ENCODE results near the gene TMEM220. TPM values are rescaled to one million over a fixed set of nuclear protein-coding genes. Genes with fewer than 3 reads are reported as not detected.

Gene TMEM220
- total and polyA plus RNA-seq, 9 of the 15 experiments (the other 6 are each of a cell fraction or from before 2014, with no cell fraction given) = not detected

- no peak for TF ChIP-seq TCF15 (CRISPR knock-in tag; IDR thresholded peaks at IDR 0.05)
- no peak for TF ChIP-seq ZBED1 (IDR thresholded peaks at IDR 0.05)
These were observed 26.4 kb upstream of the TMEM220 start (continued) for GRCh38 chr17:10756185-10756584.

GRCh38 chr17:10755592-10756127 lies 25.8 kb upstream of the TMEM220 start:
- no TSS peak for BruUV-seq (replicated peaks)
- no peak overlapping the region for H3K27ac ChIP-seq (ENCODE audit: extremely low read depth, low read depth, low read length)
- no peak overlapping the region for H3K9ac ChIP-seq (ENCODE audit: insufficient read depth in 1 of 2, low read depth in 2 of 2, low read length in 2 of 2)
- no peaks in the 10 kb centered on the region for H3K9me3 ChIP-seq (replicated peaks; ENCODE audit: control insufficient read depth, insufficient read depth, low read depth, low read length)
- H3K9me1 ChIP-seq (ENCODE audit: control insufficient read depth, insufficient read depth, low read length) = no peaks in the 10 kb centered on the region
- peaks cover 3 to 18% of the 10 kb centered on the region in 2 experiments; a peak in 3 of 5 replicates for H3K27me3 ChIP-seq (ENCODE audit: control insufficient read depth in 2 of 2, insufficient read depth in 2 of 2, low read length in 2 of 2)
- H4K20me1 ChIP-seq (replicated peaks; ENCODE audit: control insufficient read depth, insufficient read depth, low read length) = peaks cover 6% of the 10 kb centered on the region; the same call in 1 of the 2 replicates
- ATAC-seq = no peak
- FAIRE-seq = no peak
- H3K4me1 ChIP-seq (replicated peaks in 1 of 2; ENCODE audit: control insufficient read depth in 2 of 2, insufficient read depth in 2 of 2, low read length in 2 of 2) = no peaks in the 10 kb centered on the region
- no peak for DNase-seq (ENCODE audit: extremely low read depth in 1 of 4, low spot score in 3 of 4)
- intact Hi-C loops (cut with micrococcal nuclease) (no loop called here), in situ Hi-C loops (cut with MboI) (no loop called here)
- no peaks in the 10 kb centered on the region for H3K79me2 ChIP-seq (ENCODE audit: control insufficient read depth, insufficient read depth, low read length)
- ChIA-PET CTCF (ENCODE audit: low intra/inter-chr PET ratio) (no interaction called here), POLR2A (no interaction called here)
- 0% methylated on average over 2 of the region's 3 CpGs for WGBS (ENCODE audit: insufficient coverage, low coverage, missing lambda C conversion rate)
- TF ChIP-seq TCF3 (CRISPR knock-in tag; IDR thresholded peaks at IDR 0.05) = no peak
- TF ChIP-seq, protein P1, sequence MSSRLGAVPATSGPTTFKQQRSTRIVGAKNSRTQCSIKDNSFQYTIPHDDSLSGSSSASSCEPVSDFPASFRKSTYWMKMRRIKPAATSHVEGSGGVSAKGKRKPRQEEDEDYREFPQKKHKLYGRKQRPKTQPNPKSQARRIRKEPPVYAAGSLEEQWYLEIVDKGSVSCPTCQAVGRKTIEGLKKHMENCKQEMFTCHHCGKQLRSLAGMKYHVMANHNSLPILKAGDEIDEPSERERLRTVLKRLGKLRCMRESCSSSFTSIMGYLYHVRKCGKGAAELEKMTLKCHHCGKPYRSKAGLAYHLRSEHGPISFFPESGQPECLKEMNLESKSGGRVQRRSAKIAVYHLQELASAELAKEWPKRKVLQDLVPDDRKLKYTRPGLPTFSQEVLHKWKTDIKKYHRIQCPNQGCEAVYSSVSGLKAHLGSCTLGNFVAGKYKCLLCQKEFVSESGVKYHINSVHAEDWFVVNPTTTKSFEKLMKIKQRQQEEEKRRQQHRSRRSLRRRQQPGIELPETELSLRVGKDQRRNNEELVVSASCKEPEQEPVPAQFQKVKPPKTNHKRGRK (tag; IDR thresholded peaks at IDR 0.05) = peak; percentile 64; the same call in 1 of the 2 replicates
- no peaks in the 10 kb centered on the region for H3K36me3 ChIP-seq (ENCODE audit: control insufficient read depth, insufficient read depth, low read length)
- no peak overlapping the region for H2AFZ ChIP-seq (ENCODE audit: low read depth, low read length)
- H3K4me2 ChIP-seq (ENCODE audit: insufficient read depth, low read length) = no peak overlapping the region
- no peak overlapping the region for H3K4me3 ChIP-seq

All from K562 (cell line).